Liver (tissue), 9 donors: ENCODE data around the gene C3orf52. TPM values are rescaled to one million over a fixed set of nuclear protein-coding genes. Genes with fewer than 3 reads are reported as not detected.

Experiments
- DNase-seq: peaks from one replicate; pipeline ENCODE4 v3.0.0-alpha.2; 2017; ENCODE audit warnings: low spot score
- H3K27ac ChIP-seq, 2 donors: one replicate each; pipeline ENCODE4 v1.7.0; 2013; ENCODE audit warnings: inconsistent platforms in 2 of 2, low read length in 2 of 2, control low read depth in 1 of 2, low read depth in 1 of 2, mild to moderate bottlenecking in 1 of 2
- H3K27me3 ChIP-seq, 4 donors: one replicate each; pipeline versions ENCODE4 v1.6.1 to v1.7.0; 2013; ENCODE audit warnings: low read length in 3 of 4, inconsistent platforms in 1 of 4, mild to moderate bottlenecking in 1 of 4, moderate library complexity in 1 of 4; ENCODE audit not compliant: control insufficient read depth in 4 of 4, insufficient read depth in 4 of 4
- H3K36me3 ChIP-seq, 4 donors: one replicate each; pipeline versions ENCODE4 v1.6.1 to v1.7.0; 2013; ENCODE audit warnings: low read length in 3 of 4, mild to moderate bottlenecking in 3 of 4, low read depth in 1 of 4, moderate library complexity in 1 of 4; ENCODE audit not compliant: control insufficient read depth in 4 of 4, insufficient read depth in 3 of 4
- H3K4me1 ChIP-seq, 4 donors: one replicate each; pipeline versions ENCODE4 v1.6.1 to v1.7.0; 2013; ENCODE audit warnings: low read length in 3 of 4, mild to moderate bottlenecking in 3 of 4, moderate library complexity in 1 of 4; ENCODE audit not compliant: control insufficient read depth in 4 of 4, insufficient read depth in 4 of 4
- H3K4me3 ChIP-seq, 3 donors: one replicate each; pipeline versions ENCODE4 v1.6.1 to v1.7.0; 2013; ENCODE audit warnings: low read length in 3 of 3, control low read depth in 1 of 3, low read depth in 1 of 3, mild to moderate bottlenecking in 1 of 3
- H3K9ac ChIP-seq, 2 donors: one replicate each; pipeline ENCODE4 v1.7.0; 2013; ENCODE audit warnings: low read length in 2 of 2, mild to moderate bottlenecking in 2 of 2, moderate library complexity in 2 of 2, control low read depth in 1 of 2, low read depth in 1 of 2
- H3K9me3 ChIP-seq, 4 donors: one replicate each; pipeline versions ENCODE4 v1.6.1 to v1.7.0; 2013; ENCODE audit warnings: low read length in 3 of 4; ENCODE audit not compliant: control insufficient read depth in 4 of 4
- EGR1 ChIP-seq, 2 donors: IDR thresholded peaks; 2 replicates each; pipeline ENCODE4 v1.6.1; 2016 to 2018; ENCODE audit warnings: antibody characterized with exemption in 2 of 2, low read depth in 2 of 2
- GABPA ChIP-seq, 2 donors: IDR thresholded peaks in 1 of 2; conservative IDR thresholded peaks in 1 of 2; 2 replicates each; pipeline ENCODE4 v1.6.1; 2016; ENCODE audit warnings: antibody characterized with exemption in 2 of 2, mild to moderate bottlenecking in 1 of 2, moderate library complexity in 1 of 2
- HNF4A ChIP-seq, 2 donors: conservative IDR thresholded peaks; 2 replicates each; pipeline ENCODE4 v1.6.1; 2016; ENCODE audit warnings: antibody characterized with exemption in 2 of 2, mild to moderate bottlenecking in 2 of 2
- NR2F2 ChIP-seq: IDR thresholded peaks from 2 replicates; pipeline ENCODE4 v1.6.1; 2016; ENCODE audit warnings: antibody characterized with exemption
- RXRA ChIP-seq, 2 donors: IDR thresholded peaks; 2 replicates each; pipeline ENCODE4 v1.6.1; 2017 to 2018; ENCODE audit warnings: antibody characterized with exemption in 2 of 2, mild to moderate bottlenecking in 1 of 2
- YY1 ChIP-seq: IDR thresholded peaks from 2 replicates; pipeline ENCODE4 v1.6.1; 2016; ENCODE audit warnings: antibody characterized with exemption, mild to moderate bottlenecking
- WGBS: extraction: QIAGEN DNeasy Blood & Tissue Kit; methylation state at CpG from one replicate; pipeline ENCODE4 v1.1.7; 2013; 5-methylcytosine and 5-hydroxymethylcytosine counted together
- polyA plus RNA-seq, 2 donors: library from polyadenylated mRNA; stranded (reverse) in 1 of 2; unstranded in 1 of 2; fragments of 200-250 nt in 1 of 2; fragments of >200 nt in 1 of 2; fragmentation: Nextera tagmentation in 1 of 2; extraction: Ambion mirVana in 1 of 2; gene quantifications; one replicate each; pipeline versions ENCODE4 v1.2.1 to v1.2.3, GENCODE V29; 2013 to 2015
- total RNA-seq, 2 donors: library from RNA; depleted of rRNA; stranded (reverse); fragments of >200 nt; gene quantifications; one replicate each; pipeline ENCODE4 v1.2.3, GENCODE V29; 2014
- TF ChIP-seq, protein P1 (sequence below): fragments of 150-350 bp; IDR thresholded peaks from 2 replicates; pipeline ENCODE4 v1.5.1; 2017; ENCODE audit warnings: improper control_type of control experiment, low read depth, low read length; ENCODE audit not compliant: missing input control
- TF ChIP-seq, protein P2 (sequence below): IDR thresholded peaks from 2 replicates; pipeline ENCODE4 v1.6.1; 2016; ENCODE audit warnings: antibody characterized with exemption, mild to moderate bottlenecking
- TF ChIP-seq, protein P3 (sequence below): IDR thresholded peaks from 2 replicates; pipeline ENCODE4 v1.6.1; 2016; ENCODE audit warnings: antibody characterized with exemption
- TF ChIP-seq, protein P4 (sequence below): IDR thresholded peaks from 2 replicates; pipeline ENCODE4 v1.6.1; 2016; ENCODE audit warnings: antibody characterized with exemption
- TF ChIP-seq, protein P5 (sequence below): IDR thresholded peaks from 2 replicates; pipeline ENCODE4 v1.6.1; 2016; ENCODE audit warnings: antibody characterized with exemption
- donor health status: healthy.
- donor health status: healthy.
- donor health status: healthy.
- donor health status: healthy.
- donor health status: healthy.

The C3orf52 gene
- total and polyA plus RNA-seq, 4 donors: 0.10 to 1.8 (median 0.47) TPM; not detected in 1

DNA sequence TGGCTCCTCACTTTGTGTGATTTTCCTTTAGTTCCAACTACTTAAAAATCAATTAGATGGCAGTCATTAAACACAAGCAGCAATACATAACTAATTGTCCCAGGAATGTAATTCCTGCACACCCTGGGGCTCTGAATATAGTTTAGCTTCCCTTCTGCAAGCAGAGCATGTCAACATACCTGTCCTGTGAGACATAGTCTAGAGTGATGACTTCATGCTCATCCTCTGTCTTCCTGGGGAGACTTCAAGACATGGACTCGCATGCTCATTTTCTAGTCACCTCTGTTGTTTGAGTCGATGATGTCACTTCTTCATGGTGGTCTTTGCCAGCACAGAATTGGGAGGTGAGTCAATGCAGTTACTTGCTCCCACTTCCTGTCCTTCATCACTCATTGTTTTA, 15.7 kb downstream of the C3orf52 start:
- Histone ChIP-seq H3K4me1 (no peaks in the 10 kb centered on the region), H3K4me3 (no peak overlapping the region), H3K27me3 (no peaks in the 10 kb centered on the region), H3K9me3 (no peaks in the 10 kb centered on the region), H3K27ac (no peak overlapping the region), H3K36me3 (no peaks in the 10 kb centered on the region), H3K9ac (no peak overlapping the region)
- TF ChIP-seq RXRA (IDR thresholded peaks at IDR 0.05) (no peak), GABPA (IDR thresholded peaks at IDR 0.05 in 1 of 2, conservative IDR thresholded peaks at IDR 0.05 in 1 of 2) (no peak), YY1 (no peak), EGR1 (IDR thresholded peaks at IDR 0.05; ENCODE audit: low read depth in 2 of 2) (no peak)
- TF ChIP-seq, protein P1, sequence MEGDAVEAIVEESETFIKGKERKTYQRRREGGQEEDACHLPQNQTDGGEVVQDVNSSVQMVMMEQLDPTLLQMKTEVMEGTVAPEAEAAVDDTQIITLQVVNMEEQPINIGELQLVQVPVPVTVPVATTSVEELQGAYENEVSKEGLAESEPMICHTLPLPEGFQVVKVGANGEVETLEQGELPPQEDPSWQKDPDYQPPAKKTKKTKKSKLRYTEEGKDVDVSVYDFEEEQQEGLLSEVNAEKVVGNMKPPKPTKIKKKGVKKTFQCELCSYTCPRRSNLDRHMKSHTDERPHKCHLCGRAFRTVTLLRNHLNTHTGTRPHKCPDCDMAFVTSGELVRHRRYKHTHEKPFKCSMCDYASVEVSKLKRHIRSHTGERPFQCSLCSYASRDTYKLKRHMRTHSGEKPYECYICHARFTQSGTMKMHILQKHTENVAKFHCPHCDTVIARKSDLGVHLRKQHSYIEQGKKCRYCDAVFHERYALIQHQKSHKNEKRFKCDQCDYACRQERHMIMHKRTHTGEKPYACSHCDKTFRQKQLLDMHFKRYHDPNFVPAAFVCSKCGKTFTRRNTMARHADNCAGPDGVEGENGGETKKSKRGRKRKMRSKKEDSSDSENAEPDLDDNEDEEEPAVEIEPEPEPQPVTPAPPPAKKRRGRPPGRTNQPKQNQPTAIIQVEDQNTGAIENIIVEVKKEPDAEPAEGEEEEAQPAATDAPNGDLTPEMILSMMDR: no peak
- TF ChIP-seq, protein P2, sequence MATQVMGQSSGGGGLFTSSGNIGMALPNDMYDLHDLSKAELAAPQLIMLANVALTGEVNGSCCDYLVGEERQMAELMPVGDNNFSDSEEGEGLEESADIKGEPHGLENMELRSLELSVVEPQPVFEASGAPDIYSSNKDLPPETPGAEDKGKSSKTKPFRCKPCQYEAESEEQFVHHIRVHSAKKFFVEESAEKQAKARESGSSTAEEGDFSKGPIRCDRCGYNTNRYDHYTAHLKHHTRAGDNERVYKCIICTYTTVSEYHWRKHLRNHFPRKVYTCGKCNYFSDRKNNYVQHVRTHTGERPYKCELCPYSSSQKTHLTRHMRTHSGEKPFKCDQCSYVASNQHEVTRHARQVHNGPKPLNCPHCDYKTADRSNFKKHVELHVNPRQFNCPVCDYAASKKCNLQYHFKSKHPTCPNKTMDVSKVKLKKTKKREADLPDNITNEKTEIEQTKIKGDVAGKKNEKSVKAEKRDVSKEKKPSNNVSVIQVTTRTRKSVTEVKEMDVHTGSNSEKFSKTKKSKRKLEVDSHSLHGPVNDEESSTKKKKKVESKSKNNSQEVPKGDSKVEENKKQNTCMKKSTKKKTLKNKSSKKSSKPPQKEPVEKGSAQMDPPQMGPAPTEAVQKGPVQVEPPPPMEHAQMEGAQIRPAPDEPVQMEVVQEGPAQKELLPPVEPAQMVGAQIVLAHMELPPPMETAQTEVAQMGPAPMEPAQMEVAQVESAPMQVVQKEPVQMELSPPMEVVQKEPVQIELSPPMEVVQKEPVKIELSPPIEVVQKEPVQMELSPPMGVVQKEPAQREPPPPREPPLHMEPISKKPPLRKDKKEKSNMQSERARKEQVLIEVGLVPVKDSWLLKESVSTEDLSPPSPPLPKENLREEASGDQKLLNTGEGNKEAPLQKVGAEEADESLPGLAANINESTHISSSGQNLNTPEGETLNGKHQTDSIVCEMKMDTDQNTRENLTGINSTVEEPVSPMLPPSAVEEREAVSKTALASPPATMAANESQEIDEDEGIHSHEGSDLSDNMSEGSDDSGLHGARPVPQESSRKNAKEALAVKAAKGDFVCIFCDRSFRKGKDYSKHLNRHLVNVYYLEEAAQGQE: no peak
- DNase-seq: no peak
- WGBS: 87% methylated on average over 2 of the region's 2 CpGs

DNA sequence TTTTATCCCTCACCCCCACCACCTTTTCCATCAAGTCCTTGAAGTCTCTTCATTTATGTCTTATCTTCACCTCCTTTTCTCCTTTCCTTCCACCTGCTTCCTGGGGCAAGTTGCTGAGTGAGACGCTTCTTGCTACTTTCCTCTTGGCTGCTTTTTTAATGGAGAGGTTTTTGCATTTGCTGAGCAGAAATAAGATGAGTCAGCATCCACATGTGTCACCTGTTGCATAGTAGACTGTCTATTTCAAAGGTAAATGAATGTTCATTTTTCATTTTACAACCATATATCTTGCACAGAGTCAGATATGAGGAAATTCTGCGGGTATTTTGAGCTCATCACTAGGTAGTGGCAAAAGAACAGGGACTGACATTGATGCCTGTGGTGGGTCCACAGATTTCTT, 18.6 kb downstream of the C3orf52 start:
- TF ChIP-seq EGR1 (IDR thresholded peaks at IDR 0.05; ENCODE audit: low read depth in 2 of 2): no peak
- TF ChIP-seq, protein P2: no peak
- TF ChIP-seq GABPA (IDR thresholded peaks at IDR 0.05 in 1 of 2, conservative IDR thresholded peaks at IDR 0.05 in 1 of 2): no peak
- TF ChIP-seq NR2F2: no peak
- TF ChIP-seq YY1: no peak
- TF ChIP-seq, protein P3, sequence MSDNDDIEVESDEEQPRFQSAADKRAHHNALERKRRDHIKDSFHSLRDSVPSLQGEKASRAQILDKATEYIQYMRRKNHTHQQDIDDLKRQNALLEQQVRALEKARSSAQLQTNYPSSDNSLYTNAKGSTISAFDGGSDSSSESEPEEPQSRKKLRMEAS: no peak
- TF ChIP-seq HNF4A (conservative IDR thresholded peaks at IDR 0.05): no peak
- TF ChIP-seq, protein P4, sequence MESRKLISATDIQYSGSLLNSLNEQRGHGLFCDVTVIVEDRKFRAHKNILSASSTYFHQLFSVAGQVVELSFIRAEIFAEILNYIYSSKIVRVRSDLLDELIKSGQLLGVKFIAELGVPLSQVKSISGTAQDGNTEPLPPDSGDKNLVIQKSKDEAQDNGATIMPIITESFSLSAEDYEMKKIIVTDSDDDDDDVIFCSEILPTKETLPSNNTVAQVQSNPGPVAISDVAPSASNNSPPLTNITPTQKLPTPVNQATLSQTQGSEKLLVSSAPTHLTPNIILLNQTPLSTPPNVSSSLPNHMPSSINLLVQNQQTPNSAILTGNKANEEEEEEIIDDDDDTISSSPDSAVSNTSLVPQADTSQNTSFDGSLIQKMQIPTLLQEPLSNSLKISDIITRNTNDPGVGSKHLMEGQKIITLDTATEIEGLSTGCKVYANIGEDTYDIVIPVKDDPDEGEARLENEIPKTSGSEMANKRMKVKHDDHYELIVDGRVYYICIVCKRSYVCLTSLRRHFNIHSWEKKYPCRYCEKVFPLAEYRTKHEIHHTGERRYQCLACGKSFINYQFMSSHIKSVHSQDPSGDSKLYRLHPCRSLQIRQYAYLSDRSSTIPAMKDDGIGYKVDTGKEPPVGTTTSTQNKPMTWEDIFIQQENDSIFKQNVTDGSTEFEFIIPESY: no peak
- TF ChIP-seq, protein P5, sequence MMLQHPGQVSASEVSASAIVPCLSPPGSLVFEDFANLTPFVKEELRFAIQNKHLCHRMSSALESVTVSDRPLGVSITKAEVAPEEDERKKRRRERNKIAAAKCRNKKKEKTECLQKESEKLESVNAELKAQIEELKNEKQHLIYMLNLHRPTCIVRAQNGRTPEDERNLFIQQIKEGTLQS: no peak
- Histone ChIP-seq H3K4me3 (no peak overlapping the region), H3K9ac (no peak overlapping the region), H3K9me3 (no peaks in the 10 kb centered on the region), H3K27ac (no peak overlapping the region), H3K4me1 (no peaks in the 10 kb centered on the region), H3K27me3 (no peaks in the 10 kb centered on the region), H3K36me3 (no peaks in the 10 kb centered on the region)
- DNase-seq: no peak
- WGBS: 81% methylated on average over 2 of the region's 2 CpGs
